NCI-H1417 (cell line): ENCODE data around the gene FADS1.
A peak's percentile ranks its signal among the peaks of the same experiment; 100 is the strongest.

Source experiments
- DNase-seq, 3 experiments: peaks; one replicate each; lab custom pipeline; 2025; lab: John Stamatoyannopoulos, UW

Gene FADS1

DNA sequence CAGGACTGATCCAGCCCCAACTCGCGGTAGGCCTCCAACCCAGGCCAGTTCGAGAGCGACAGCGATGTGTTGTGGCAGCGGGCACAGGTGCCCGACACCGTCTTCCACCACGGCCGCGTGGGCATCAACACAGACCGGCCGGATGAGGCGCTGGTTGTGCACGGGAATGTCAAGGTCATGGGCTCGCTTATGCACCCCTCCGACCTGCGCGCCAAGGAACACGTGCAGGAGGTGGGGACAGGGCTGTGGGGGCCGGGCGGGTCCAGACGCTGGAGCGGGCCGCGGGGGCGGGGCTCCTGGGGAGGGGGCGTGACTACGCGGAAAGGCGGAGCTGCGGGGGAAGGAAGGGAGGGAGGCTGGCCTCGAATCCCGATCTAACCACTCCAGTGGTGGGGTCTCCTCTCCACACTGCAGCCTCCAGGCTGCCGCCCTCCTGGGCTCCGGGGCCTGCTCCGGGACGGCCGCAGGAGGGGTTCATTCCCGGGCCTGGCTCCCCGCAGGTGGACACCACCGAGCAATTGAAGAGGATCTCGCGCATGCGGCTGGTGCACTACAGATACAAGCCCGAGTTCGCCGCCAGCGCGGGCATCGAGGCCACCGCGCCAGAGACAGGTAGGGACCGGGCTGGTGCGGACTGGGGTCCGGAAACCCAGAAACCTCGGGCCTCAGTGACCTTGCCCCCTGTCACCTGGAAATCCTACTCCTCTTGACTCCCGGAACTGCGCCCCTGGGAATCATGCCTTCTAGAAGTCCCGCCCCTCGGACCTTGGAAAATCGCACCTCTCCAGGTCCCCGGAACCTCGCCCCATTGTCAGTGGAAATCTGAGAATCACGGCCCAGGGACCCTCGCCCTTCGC, 39.3 kb downstream of the FADS1 start:
- no peak for DNase-seq

- peak in 2 of 3 experiments; percentile 11 to 27 for DNase-seq
These were observed 40.2 kb downstream of the FADS1 start for GRCh38 chr11:61776561-61777075.

DNA sequence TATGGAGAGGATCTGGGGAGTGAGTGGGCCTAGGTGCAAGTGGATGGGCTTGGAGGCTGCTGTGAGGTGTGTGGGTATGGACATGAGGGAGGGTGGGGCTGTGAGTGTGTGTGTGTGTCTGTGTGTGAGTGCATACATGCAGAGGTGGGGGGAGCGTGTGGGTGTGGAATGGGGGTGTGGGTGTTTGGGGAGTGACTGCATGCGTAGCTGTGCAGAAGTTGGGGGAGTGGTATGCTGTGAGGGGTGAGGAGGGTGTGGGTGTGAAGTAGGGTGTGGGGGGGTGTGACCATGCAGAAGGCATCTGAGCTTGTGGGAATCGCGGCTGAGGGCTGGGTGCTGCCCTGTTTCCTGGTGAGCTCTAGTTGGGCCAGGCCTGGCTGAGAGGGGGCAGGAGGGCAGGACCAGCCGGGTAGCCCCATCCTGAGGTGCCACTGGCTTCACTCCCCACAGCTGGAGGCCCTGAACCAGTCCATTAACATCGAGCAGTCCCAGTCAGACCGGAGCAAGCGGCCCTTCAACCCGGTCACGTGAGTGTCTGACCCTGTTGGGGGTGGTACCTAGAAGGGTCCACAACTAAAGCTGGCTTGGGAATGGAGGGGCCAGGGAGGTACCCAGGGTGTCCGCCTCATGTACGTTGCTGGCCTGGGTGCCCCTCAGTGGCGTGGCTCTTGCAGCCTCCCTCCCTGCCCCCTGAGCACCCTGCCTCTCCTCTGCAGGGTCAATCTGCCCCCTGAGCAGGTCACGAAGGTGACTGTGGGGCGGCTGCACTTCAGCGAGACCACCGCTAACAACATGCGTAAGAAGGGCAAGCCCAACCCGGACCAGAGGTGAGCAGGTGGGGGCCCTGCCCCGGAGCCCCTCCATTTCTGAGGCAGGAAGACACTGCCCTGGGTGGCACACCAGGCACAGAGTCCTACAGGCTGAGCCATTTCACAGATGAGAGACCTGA, 40.9 kb downstream of the FADS1 start:
- no peak for DNase-seq

DNA sequence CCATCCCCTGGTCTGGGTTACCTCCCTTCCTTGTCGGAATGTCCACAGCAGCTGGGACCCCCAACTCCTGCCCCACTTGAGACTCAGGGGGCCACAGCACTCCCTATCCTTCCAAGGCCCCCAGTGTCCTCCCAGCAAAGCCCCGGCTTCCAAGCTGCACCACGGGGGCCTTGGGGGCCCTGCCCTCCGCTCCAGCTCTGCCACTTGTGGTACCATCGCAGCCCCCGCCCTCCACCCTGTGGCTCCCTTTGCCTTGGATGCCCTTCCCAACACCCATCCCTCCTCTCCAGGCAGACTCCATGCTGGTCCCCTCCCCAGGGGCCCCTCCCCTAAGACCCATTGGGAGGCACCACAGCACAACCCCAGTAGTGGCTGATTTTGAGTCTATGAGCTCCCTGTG, 41.7 kb downstream of the FADS1 start:
- no peak for DNase-seq

DNA sequence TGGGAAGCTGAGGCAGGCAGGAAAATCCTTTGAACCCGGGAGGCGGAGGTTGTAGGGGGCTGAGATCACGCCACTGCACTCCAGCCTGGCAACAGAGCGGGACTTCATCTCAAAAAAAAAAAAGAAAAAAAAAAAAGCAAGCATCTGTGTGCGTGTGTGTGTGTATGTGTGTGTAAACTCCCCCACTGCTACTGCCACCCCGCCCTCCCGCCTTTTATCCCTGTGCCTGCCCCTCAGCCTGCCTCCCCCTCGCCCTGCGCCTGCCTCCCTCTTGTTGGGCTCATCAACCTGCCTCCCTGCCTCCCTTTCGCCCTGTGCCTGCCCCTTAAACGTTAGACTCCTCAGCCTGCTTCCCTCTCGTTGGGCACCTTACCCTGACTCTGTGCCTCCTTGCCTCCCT, 42.4 kb downstream of the FADS1 start:
- DNase-seq = no peak

DNA sequence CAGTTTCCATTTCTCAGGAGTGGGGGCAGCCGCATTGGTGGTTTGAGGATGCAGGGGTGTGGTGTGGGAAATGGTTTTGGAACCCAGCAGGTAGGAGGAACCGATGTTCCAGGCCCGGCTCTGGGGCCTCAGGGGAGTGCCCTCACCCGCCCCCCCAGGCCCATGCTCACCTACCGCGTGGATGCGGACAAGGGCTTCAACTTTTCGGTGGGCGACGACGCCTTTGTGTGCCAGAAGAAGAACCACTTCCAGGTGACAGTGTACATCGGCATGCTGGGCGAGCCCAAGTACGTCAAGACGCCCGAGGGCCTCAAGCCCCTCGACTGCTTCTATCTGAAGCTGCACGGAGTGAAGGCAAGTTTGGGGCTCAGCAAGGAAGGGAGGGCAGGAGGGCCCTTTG, 43.0 kb downstream of the FADS1 start:
- DNase-seq = no peak

DNA sequence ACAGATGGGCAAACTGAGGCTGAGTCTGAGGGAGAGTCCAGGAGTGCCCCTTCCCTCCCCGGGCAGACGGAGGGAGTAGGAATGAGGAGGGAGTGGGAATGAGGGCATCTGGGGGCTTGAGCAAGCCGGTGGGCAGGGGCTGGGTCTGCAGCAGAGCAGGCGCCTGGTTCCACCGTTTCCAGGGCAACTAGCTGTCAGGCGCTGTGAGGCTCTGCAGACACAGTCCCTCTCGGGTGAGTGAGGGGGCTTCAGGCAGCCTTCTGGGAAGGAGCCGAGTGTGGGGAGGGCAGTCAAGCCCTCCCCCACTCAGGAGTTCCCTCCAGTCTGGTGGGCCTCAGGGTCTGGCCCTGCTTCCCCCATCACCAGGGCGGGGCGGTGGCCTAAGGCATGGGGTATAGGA, 43.4 kb downstream of the FADS1 start:
- DNase-seq = no peak

- no peak for DNase-seq
These were observed 44.8 kb downstream of the FADS1 start for GRCh38 chr11:61771985-61772455.

DNA sequence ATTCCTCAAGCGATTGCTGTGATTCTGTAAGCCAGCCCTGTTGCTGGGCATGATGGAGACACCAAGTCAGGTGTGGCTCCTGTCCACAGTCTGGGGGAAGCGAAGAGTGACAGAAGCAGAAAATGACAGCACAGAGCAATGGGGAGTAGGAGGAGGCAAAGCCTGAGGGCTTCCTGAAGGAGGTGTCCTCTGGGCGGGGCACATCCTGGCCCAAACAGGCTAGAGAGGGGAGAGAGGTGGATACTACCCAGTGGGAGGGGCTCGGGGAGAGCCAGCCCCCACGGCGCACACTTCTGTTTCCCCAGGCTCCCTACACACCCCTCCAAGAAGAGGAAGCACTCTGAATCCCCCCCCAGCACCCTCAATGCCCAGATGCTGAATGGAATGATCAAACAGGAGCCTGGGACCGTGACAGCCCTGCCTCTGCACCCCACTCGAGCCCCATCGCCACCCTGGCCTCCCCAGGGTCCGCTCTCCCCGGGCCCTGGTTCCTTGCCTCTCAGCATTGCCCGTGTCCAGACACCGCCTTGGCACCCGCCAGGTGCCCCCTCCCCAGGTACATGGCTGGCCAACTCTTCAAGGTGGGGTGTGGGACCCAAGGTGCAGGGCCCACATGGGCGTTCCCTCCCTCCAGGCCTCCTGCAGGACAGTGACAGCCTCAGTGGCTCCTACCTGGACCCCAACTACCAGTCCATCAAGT, 45.5 kb downstream of the FADS1 start:
- no peak for DNase-seq

DNA sequence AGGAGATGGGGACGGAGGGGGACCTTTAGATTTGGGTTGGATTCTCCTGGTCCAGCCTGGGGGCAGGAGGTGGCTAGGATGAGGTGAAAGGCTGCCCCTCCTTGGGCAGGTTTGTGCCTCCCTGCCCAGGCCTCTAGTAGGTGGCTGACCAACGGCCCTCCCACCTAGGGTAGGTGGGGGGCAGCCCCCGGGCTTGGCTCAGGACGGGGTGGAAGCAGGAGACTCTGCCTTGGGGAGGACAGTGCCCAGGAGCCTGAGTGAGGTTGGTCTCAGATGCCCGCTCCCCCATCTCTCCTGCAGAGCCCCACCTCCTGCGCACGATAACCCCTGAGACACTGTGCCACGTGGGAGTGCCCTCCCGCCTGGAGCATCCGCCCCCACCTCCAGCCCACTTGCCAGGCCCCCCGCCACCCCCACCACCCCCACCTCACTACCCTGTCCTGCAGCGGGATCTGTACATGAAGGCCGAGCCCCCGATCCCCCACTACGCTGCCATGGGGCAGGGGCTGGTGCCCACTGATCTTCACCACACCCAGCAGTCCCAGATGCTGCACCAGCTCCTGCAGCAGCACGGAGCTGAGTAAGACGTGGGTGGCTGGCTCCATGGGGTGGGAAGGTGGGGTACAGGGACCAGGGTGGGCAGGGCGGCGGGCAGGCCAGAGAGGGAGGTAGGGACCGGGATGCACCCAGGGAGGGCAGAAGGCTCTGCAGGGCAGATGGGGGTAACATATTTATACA, 46.7 kb downstream of the FADS1 start:
- DNase-seq = no peak

DNA sequence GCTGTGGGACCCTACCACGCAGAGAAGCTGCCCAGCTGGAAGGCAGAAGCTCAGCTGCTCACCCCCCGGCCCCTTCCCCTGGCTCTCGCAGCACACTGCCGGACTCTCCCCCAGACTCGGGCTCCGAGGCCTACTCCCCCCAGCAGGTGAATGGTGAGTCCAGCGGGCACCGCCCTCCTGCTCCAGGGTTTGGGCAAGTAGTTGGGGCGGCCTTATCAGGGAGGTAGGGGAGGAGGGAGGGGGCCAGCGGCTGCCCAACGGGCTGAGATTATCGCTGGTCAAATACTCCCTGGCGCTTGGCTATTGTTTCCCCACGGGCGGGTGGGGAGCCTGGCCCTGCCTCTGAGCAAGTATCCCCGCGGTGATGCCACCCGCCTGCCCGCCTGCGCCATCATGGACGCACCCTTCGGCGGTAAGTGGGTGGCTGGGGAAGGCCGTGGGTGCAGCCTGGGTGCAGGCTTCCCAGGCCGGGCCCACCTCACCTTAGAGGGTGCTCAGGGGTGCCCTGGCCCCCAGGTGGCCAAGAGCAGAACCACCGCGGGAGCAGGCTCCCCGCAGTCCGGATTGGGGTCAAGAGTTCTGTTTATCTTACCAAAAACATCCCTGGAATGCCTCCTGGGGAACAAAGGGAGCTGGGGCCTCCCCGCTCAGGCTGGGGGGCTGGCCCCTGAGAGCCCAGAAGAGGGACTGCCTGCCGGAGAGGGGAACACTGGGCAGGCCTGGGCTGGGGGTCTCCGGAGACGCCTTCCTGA, 47.5 kb downstream of the FADS1 start:
- DNase-seq = no peak

DNA sequence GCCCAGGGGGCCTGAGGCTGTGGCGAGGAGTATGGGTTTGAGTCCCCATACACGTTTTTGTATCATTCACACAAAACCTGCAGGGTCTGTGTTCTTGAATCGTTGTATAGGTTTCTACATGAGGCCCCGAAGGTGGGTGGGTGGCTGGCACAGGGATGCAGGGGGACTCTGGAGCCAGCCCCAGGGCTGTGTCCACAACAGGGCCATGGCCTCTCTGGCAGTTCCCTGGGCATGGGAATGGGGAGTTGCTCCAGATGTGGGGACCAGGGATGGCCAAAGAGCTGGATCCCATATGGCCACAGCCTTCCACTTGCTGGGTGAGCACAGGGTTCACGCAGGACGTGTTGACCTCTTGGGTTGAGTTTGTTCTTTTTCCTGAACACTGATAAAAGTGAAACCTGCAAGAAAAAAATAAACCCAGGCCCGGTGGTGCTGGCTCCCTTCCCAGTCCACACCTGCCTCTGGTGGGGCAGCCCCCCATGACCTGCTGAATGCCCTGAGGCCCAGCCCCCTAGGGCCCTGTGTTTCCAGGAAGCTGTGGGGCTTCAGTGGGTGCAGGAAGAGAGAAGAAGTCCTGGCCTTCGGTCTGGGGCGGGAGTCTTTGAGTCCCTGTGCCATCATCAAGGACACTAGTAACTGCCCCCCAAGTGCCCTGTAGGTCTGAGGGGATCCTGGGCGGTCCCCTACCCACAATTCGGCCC, 48.3 kb downstream of the FADS1 start:
- DNase-seq = no peak

- peak in 1 of 3 experiments; percentile 21 for DNase-seq
These were observed 50.4 kb downstream of the FADS1 start for GRCh38 chr11:61766353-61766841.

DNA sequence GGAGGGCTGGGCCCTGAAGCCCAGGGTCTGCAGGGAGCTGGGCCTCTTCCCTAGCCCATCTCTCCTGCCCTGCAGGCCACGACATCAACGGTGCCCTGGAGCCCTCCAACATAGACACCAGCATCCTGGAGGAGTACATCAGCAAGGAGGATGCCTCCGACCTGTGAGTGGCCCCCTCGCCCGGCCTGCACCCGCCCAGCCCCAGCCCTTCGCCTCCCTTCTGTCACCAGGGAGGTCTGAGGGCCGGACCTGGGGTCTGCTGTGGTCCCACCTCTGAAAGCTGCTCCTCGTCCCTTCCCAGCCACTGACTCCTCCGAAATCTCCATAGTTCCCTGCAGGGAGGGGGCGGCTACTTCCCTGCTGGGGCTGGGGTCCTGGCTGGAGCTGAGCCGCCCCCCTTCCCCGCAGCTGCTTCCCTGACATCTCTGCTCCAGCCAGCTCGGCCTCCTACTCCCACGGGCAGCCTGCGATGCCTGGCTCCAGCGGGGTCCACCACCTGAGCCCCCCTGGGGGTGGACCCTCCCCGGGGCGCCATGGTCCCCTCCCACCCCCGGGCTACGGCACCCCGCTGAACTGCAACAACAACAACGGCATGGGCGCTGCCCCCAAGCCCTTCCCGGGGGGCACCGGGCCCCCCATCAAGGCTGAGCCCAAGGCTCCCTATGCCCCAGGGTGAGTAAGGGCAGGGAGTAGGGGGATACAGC, 51.1 kb downstream of the FADS1 start:
- DNase-seq = no peak

DNA sequence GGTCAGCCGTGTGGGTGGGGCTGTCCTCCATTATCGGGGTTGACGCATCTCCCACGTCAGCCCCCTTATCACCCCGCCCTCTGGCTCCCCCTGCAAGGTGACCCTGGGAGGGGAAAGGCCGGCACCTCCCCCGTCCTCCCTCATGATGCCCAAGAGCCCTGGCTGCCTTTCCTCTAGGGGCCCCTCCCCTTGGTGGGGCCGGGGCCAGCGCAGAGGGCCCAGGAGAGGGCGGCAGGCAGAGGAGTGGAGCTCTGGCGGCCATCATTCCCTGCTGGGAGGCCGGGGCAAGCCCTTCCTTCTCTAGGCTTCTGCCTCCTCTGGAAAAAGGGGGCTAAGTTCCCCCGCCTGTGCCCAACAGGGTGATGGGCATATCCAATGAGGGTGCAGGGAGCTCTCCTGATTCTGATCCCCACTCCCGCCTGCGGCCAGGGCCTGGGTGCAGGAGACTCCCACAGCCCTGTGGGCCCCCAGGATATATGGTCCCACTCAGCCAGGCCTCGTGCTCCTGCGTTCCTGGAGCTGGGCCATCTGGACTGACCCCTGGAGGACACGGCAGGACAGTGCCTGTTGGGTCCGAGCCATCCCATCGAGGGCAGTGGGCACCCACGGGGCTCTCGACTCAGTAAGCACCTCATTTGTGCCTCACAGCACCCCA, 52.1 kb downstream of the FADS1 start:
- no peak for DNase-seq

DNA sequence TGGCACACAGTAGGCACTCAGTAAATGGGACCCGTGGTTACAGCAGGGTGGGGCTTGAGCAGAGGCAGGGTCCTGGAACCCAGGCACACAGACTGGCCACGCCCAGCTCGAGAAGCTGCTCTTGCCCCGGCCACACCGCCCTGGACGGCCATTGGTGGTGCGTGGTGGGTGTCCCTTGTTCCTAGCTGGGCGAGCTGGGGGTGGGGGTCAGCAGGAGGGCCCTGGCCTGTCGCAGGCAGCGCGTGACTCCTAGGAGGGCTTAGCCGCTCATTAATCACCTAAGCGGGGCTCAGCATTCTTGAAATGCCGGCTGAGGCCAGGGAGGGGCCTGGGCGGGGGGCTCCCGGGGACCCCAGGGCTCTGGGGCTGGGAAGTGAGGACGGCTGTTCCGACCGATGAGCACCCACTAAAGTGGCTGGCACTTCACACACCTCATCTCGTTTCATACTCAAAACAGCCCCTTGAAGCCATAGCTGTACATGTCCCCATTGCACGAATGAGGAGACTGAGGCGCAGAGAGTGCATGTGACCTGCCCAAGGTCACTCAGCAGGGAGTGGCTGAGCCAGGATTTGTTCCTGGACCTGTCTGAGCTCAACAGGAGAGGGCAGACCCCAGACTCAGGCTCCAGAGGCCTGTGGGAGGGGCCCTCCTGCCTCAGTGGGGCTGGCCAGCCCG, 52.7 kb downstream of the FADS1 start:
- no peak for DNase-seq

GRCh38 chr11:61762798-61763197, 54.0 kb downstream of the FADS1 start:
- DNase-seq = no peak

- DNase-seq = no peak
These were observed 54.6 kb downstream of the FADS1 start for GRCh38 chr11:61762223-61762615.
